Breast epithelium (tissue), 3 donors: ENCODE results near the gene GTPBP6.

Experiments used
- POLR2A ChIP-seq: fragments of 450-650 bp; IDR thresholded peaks from one replicate; pipeline ENCODE4 v1.6.1; 2016; ENCODE audit warnings: antibody characterized with exemption, mild to moderate bottlenecking, moderate library complexity
- POLR2AphosphoS5 ChIP-seq, 3 donors: sonication (generic); formaldehyde crosslinking; IDR thresholded peaks; one replicate each; pipeline ENCODE4 v1.6.1; 2017; ENCODE audit warnings: antibody characterized with exemption in 3 of 3
- TF ChIP-seq, protein P1 (sequence below), 3 donors: fragments of 450-650 bp; IDR thresholded peaks; one replicate each; pipeline ENCODE4 v1.5.1; 2016 to 2017; ENCODE audit warnings: antibody characterized with exemption in 3 of 3, mild to moderate bottlenecking in 3 of 3, moderate library complexity in 3 of 3

- TF ChIP-seq, protein P1, sequence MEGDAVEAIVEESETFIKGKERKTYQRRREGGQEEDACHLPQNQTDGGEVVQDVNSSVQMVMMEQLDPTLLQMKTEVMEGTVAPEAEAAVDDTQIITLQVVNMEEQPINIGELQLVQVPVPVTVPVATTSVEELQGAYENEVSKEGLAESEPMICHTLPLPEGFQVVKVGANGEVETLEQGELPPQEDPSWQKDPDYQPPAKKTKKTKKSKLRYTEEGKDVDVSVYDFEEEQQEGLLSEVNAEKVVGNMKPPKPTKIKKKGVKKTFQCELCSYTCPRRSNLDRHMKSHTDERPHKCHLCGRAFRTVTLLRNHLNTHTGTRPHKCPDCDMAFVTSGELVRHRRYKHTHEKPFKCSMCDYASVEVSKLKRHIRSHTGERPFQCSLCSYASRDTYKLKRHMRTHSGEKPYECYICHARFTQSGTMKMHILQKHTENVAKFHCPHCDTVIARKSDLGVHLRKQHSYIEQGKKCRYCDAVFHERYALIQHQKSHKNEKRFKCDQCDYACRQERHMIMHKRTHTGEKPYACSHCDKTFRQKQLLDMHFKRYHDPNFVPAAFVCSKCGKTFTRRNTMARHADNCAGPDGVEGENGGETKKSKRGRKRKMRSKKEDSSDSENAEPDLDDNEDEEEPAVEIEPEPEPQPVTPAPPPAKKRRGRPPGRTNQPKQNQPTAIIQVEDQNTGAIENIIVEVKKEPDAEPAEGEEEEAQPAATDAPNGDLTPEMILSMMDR (IDR thresholded peaks at IDR 0.05) = no peak
- TF ChIP-seq POLR2A (no peak), POLR2AphosphoS5 (IDR thresholded peaks at IDR 0.05) (no peak)
These were observed 56.2 kb downstream of the GTPBP6 start for GRCh38 chrX:262381-262909.
